Measurements from ENCODE around the gene TEX53. TPM values are rescaled to one million over a fixed set of nuclear protein-coding genes. Genes with fewer than 3 reads are reported as not detected.

The TEX53 gene
- not detected for total RNA-seq
- long read RNA-seq, donor 1, partial matches to known transcripts: 0 of 1 reads
- long read RNA-seq, donor 1, other reads (novel, unspliced or antisense): 1 of 1 reads
- long read RNA-seq, donor 2: 0 reads

- ATAC-seq (no peak), DNase-seq (no peak)
- Histone ChIP-seq H3K9me3 (no peaks in the 10 kb centered on the region), H3K4me3 (no peak within 1 kb of the TSS), H3K4me1 (ENCODE audit: low read depth) (no peaks in the 10 kb centered on the region), H3K36me3 (ENCODE audit: low read depth) (no peaks in the 10 kb centered on the region)
- intact Hi-C loops (cut with DNase I, micrococcal nuclease): loop anchor here (5.0 to 10.0 kb wide), 2 partner anchors 250 to 323 kb away; no protein-coding TSS in a partner anchor
- no peak for TF ChIP-seq CTCF (IDR thresholded peaks at IDR 0.05)
Measured at GRCh38 chr9:114657705-114658104, at the start of gene TEX53. TEX53 (minus strand) TSS chr9:114657805; CDS start chr9:114657774, 31 bp downstream.

- ATAC-seq: no peak
- Histone ChIP-seq H3K4me1 (ENCODE audit: low read depth) (no peaks in the 10 kb centered on the region), H3K9me3 (no peaks in the 10 kb centered on the region), H3K36me3 (ENCODE audit: low read depth) (no peaks in the 10 kb centered on the region), H3K4me3 (no peak overlapping the region)
- intact Hi-C loops (cut with DNase I, micrococcal nuclease): no loop called here
- TF ChIP-seq CTCF (IDR thresholded peaks at IDR 0.05): no peak
- DNase-seq: no peak
Measured at GRCh38 chr9:114706711-114707110, 49.1 kb upstream of the TEX53 start.

GRCh38 chr9:114701988-114702387 lies 44.4 kb upstream of the TEX53 start:
- H3K4me1 ChIP-seq (ENCODE audit: low read depth): no peaks in the 10 kb centered on the region
- intact Hi-C loops (cut with DNase I, micrococcal nuclease): no loop called here

GRCh38 chr9:114697951-114698351 lies 40.3 kb upstream of the TEX53 start:
- Histone ChIP-seq H3K9me3 (no peaks in the 10 kb centered on the region), H3K4me3 (no peak overlapping the region), H3K36me3 (ENCODE audit: low read depth) (no peaks in the 10 kb centered on the region), H3K4me1 (ENCODE audit: low read depth) (peaks cover 5% of the 10 kb centered on the region)
- no peak for TF ChIP-seq CTCF (IDR thresholded peaks at IDR 0.05)
- no peak for ATAC-seq
- DNase-seq: no peak
- intact Hi-C loops (cut with DNase I, micrococcal nuclease): no loop called here

More at GRCh38 chr9:114701988-114702387, 44.4 kb upstream of the TEX53 start:
- DNase-seq: no peak
- no peak for TF ChIP-seq CTCF (IDR thresholded peaks at IDR 0.05)
- no peak for ATAC-seq
- Histone ChIP-seq H3K9me3 (no peaks in the 10 kb centered on the region), H3K36me3 (ENCODE audit: low read depth) (no peaks in the 10 kb centered on the region), H3K4me3 (no peak overlapping the region)

- Histone ChIP-seq H3K4me3 (no peak overlapping the region), H3K36me3 (ENCODE audit: low read depth) (no peaks in the 10 kb centered on the region), H3K9me3 (no peaks in the 10 kb centered on the region), H3K4me1 (ENCODE audit: low read depth) (peaks cover 5% of the 10 kb centered on the region)
- ATAC-seq (no peak), DNase-seq (no peak)
- intact Hi-C loops (cut with DNase I, micrococcal nuclease): no loop called here
- TF ChIP-seq CTCF (IDR thresholded peaks at IDR 0.05): no peak
Measured at GRCh38 chr9:114696814-114697544, 39.4 kb upstream of the TEX53 start.
